ENCODE measurements around the gene RCOR1.

RCOR1 gene

GRCh38 chr14:102646615-102647014 lies 54.2 kb downstream of the RCOR1 start:
- TF ChIP-seq REST (IDR thresholded peaks at IDR 0.05; ENCODE audit: insufficient read depth in 1 of 2, low read depth in 2 of 2, low read length in 2 of 2) (no peak), TAF1 (IDR thresholded peaks at IDR 0.05; ENCODE audit: borderline replicate concordance, insufficient read depth, low read length) (no peak), FOXP2 (optimal IDR thresholded peaks at IDR 0.05; ENCODE audit: borderline replicate concordance, extremely low read depth, extremely low read length, insufficient read depth) (no peak), POLR2AphosphoS5 (IDR thresholded peaks at IDR 0.05; ENCODE audit: low read depth, low read length) (no peak), SIN3A (IDR thresholded peaks at IDR 0.05; ENCODE audit: borderline replicate concordance, insufficient read depth, low read length) (no peak)

GRCh38 chr14:102652194-102652593 lies 59.7 kb downstream of the RCOR1 start:
- TF ChIP-seq POLR2AphosphoS5 (IDR thresholded peaks at IDR 0.05; ENCODE audit: low read depth, low read length) (no peak), REST (IDR thresholded peaks at IDR 0.05; ENCODE audit: insufficient read depth in 1 of 2, low read depth in 2 of 2, low read length in 2 of 2) (no peak), TAF1 (IDR thresholded peaks at IDR 0.05; ENCODE audit: borderline replicate concordance, insufficient read depth, low read length) (no peak), FOXP2 (optimal IDR thresholded peaks at IDR 0.05; ENCODE audit: borderline replicate concordance, extremely low read depth, extremely low read length, insufficient read depth) (no peak), SIN3A (IDR thresholded peaks at IDR 0.05; ENCODE audit: borderline replicate concordance, insufficient read depth, low read length) (no peak)

- TF ChIP-seq FOXP2 (optimal IDR thresholded peaks at IDR 0.05; ENCODE audit: borderline replicate concordance, extremely low read depth, extremely low read length, insufficient read depth) (no peak), SIN3A (IDR thresholded peaks at IDR 0.05; ENCODE audit: borderline replicate concordance, insufficient read depth, low read length) (no peak), POLR2AphosphoS5 (IDR thresholded peaks at IDR 0.05; ENCODE audit: low read depth, low read length) (no peak), TAF1 (IDR thresholded peaks at IDR 0.05; ENCODE audit: borderline replicate concordance, insufficient read depth, low read length) (no peak)
Observed at GRCh38 chr14:102654298-102654697, 61.8 kb downstream of the RCOR1 start.

- TF ChIP-seq REST (IDR thresholded peaks at IDR 0.05; ENCODE audit: insufficient read depth in 1 of 2, low read depth in 2 of 2, low read length in 2 of 2) (no peak), SIN3A (IDR thresholded peaks at IDR 0.05; ENCODE audit: borderline replicate concordance, insufficient read depth, low read length) (no peak), TAF1 (IDR thresholded peaks at IDR 0.05; ENCODE audit: borderline replicate concordance, insufficient read depth, low read length) (no peak), FOXP2 (optimal IDR thresholded peaks at IDR 0.05; ENCODE audit: borderline replicate concordance, extremely low read depth, extremely low read length, insufficient read depth) (no peak), POLR2AphosphoS5 (IDR thresholded peaks at IDR 0.05; ENCODE audit: low read depth, low read length) (no peak)
Observed at GRCh38 chr14:102655137-102655536, 62.7 kb downstream of the RCOR1 start.

GRCh38 chr14:102659797-102660196 lies 67.3 kb downstream of the RCOR1 start:
- TF ChIP-seq POLR2AphosphoS5 (IDR thresholded peaks at IDR 0.05; ENCODE audit: low read depth, low read length) (no peak), SIN3A (IDR thresholded peaks at IDR 0.05; ENCODE audit: borderline replicate concordance, insufficient read depth, low read length) (no peak), TAF1 (IDR thresholded peaks at IDR 0.05; ENCODE audit: borderline replicate concordance, insufficient read depth, low read length) (no peak), REST (IDR thresholded peaks at IDR 0.05; ENCODE audit: insufficient read depth in 1 of 2, low read depth in 2 of 2, low read length in 2 of 2) (no peak), FOXP2 (optimal IDR thresholded peaks at IDR 0.05; ENCODE audit: borderline replicate concordance, extremely low read depth, extremely low read length, insufficient read depth) (no peak)
